ENCODE results near the gene SKAP1.
"Not testable (repeated sequence)": the region's sequence is repeated elsewhere in the genome, so short reads cannot be mapped to it uniquely, and the experiment has no call there.

The SKAP1 gene

GRCh38 chr17:48360861-48361633 is 69.0 kb downstream of the SKAP1 start:
- not testable (repeated sequence) for DNase-seq

- no peak for DNase-seq
These were observed 72.0 kb downstream of the SKAP1 start for GRCh38 chr17:48357779-48358602.

- no peak for DNase-seq
These were observed 73.1 kb downstream of the SKAP1 start for GRCh38 chr17:48356866-48357265.

- no peak for DNase-seq
These were observed 77.4 kb downstream of the SKAP1 start for GRCh38 chr17:48352630-48353029.

- DNase-seq = peak; percentile 21
These were observed 78.1 kb downstream of the SKAP1 start for GRCh38 chr17:48351911-48352332.

- DNase-seq = no peak
These were observed 81.7 kb downstream of the SKAP1 start for GRCh38 chr17:48348352-48348751.

- no peak for DNase-seq
These were observed 82.8 kb downstream of the SKAP1 start for GRCh38 chr17:48347177-48347576.

GRCh38 chr17:48344251-48344650 is 85.8 kb downstream of the SKAP1 start:
- no peak for DNase-seq

GRCh38 chr17:48340916-48341315 is 89.1 kb downstream of the SKAP1 start:
- DNase-seq = no peak

- no peak for DNase-seq
These were observed 91.3 kb downstream of the SKAP1 start for GRCh38 chr17:48338720-48339119.

- not testable (repeated sequence) for DNase-seq
These were observed 92.1 kb downstream of the SKAP1 start for GRCh38 chr17:48337903-48338302.

GRCh38 chr17:48336986-48337385 is 93.0 kb downstream of the SKAP1 start:
- DNase-seq = no peak

GRCh38 chr17:48335858-48336500 is 94.0 kb downstream of the SKAP1 start:
- no peak for DNase-seq

GRCh38 chr17:48335146-48335784 is 94.7 kb downstream of the SKAP1 start:
- no peak for DNase-seq

GRCh38 chr17:48333034-48333530 is 96.9 kb downstream of the SKAP1 start:
- DNase-seq = no peak

GRCh38 chr17:48330887-48331286 is 99.1 kb downstream of the SKAP1 start:
- no peak for DNase-seq

GRCh38 chr17:48330421-48330820 is 99.6 kb downstream of the SKAP1 start:
- no peak for DNase-seq

- DNase-seq = no peak
These were observed 101.6 kb downstream of the SKAP1 start for GRCh38 chr17:48328457-48328856.

- DNase-seq = no peak
These were observed 103.7 kb downstream of the SKAP1 start for GRCh38 chr17:48326310-48326709.

- DNase-seq = no peak
These were observed 108.0 kb downstream of the SKAP1 start for GRCh38 chr17:48322060-48322459.

GRCh38 chr17:48317732-48318131 is 112.3 kb downstream of the SKAP1 start:
- no peak for DNase-seq

GRCh38 chr17:48314716-48315115 is 115.3 kb downstream of the SKAP1 start:
- DNase-seq = no peak

Measured in NCI-H446 treated with DMSO at 0.1 percent for 48 hours (cell line).